ENCODE results near the gene MAPK14. TPM values are rescaled to one million over a fixed set of nuclear protein-coding genes. Genes with fewer than 3 reads are reported as not detected.

Gene MAPK14
- total and polyA plus RNA-seq, 9 of the 15 experiments (the other 6 are each of a cell fraction or from before 2014, with no cell fraction given), result 8.8 to 62.7 (median 35.5) TPM

- TF ChIP-seq ZNF318 (IDR thresholded peaks at IDR 0.05; ENCODE audit: borderline replicate concordance in 1 of 2, low read depth in 1 of 2), result no peak
- TF ChIP-seq TRIM24 (IDR thresholded peaks at IDR 0.05), result no peak
- TF ChIP-seq MXD1 (CRISPR knock-in tag; IDR thresholded peaks at IDR 0.05; ENCODE audit: borderline replicate concordance, poor library complexity, severe bottlenecking), result no peak
- TF ChIP-seq ELK1 (CRISPR knock-in tag; IDR thresholded peaks at IDR 0.05), result no peak
- TF ChIP-seq STAT5A (IDR thresholded peaks at IDR 0.05; ENCODE audit: borderline replicate concordance, low read length), result 0 out of 2 replicates have a peak, but pooled peaks have one; percentile 26
- no peak for TF ChIP-seq SP2 (IDR thresholded peaks at IDR 0.05; ENCODE audit: extremely low read depth, low read depth, low read length, poor library complexity, severe bottlenecking)
- no peak for TF ChIP-seq XRCC3 (IDR thresholded peaks at IDR 0.05)
- TF ChIP-seq NR1H2 (CRISPR knock-in tag; IDR thresholded peaks at IDR 0.05), result no peak
- no peak for TF ChIP-seq KLF1 (tag; IDR thresholded peaks at IDR 0.05)
- TF ChIP-seq ESRRB (CRISPR knock-in tag; IDR thresholded peaks at IDR 0.05; ENCODE audit: borderline replicate concordance), result no peak
- peak; percentile 48 for TF ChIP-seq ZBTB8A (IDR thresholded peaks at IDR 0.05; ENCODE audit: partially characterized antibody)
- no peak for TF ChIP-seq HCFC1 (IDR thresholded peaks at IDR 0.05; ENCODE audit: low read depth, low read length)
- peak; percentile 91 for TF ChIP-seq MAX (CRISPR knock-in tag; IDR thresholded peaks at IDR 0.05)
- TF ChIP-seq RBM25 (IDR thresholded peaks at IDR 0.05; ENCODE audit: low read depth, low read length, severe bottlenecking), result no peak
Measured at GRCh38 chr6:36098920-36099647, 71.5 kb downstream of the MAPK14 start (continued).
